HK-2 (cell line): Measurements from ENCODE around the gene NXF1.
A peak's percentile ranks its signal among the peaks of the same experiment; 100 is the strongest.
"Not testable (repeated sequence)": the region's sequence is repeated elsewhere in the genome, so short reads cannot be mapped to it uniquely, and the experiment has no call there.

ENCODE experiments used
- DNase-seq: peaks from one replicate; pipeline ENCODE4 v3.0.0-alpha.2; 2018; ENCODE audit not compliant: unreplicated experiment

NXF1 gene

GRCh38 chr11:62787005-62787759 lies 18.1 kb downstream of the NXF1 start, which contains the start of gene TMEM179B:
TSS of gene TMEM179B (plus strand) at chr11:62787402. CDS start at chr11:62787432, 30 bp downstream.
- peak; percentile 96 for DNase-seq

- peak; percentile 80 for DNase-seq
These were observed 18.8 kb downstream of the NXF1 start for GRCh38 chr11:62786318-62787004.

- no peak for DNase-seq
These were observed 22.5 kb downstream of the NXF1 start for GRCh38 chr11:62782753-62783152.

- DNase-seq = no peak
These were observed 26.8 kb downstream of the NXF1 start for GRCh38 chr11:62778441-62778840.

- no peak for DNase-seq
These were observed 27.9 kb downstream of the NXF1 start for GRCh38 chr11:62777389-62777788.

- no peak for DNase-seq
These were observed 29.6 kb downstream of the NXF1 start for GRCh38 chr11:62775646-62776045.

GRCh38 chr11:62774407-62774806 lies 30.8 kb downstream of the NXF1 start:
- DNase-seq = no peak

- DNase-seq = peak; percentile 93
These were observed 33.9 kb downstream of the NXF1 start, which contains the start of gene TAF6L for GRCh38 chr11:62771144-62772021. TSS of gene TAF6L (plus strand) at chr11:62771396. CDS start at chr11:62775784, 4,388 bp downstream.

GRCh38 chr11:62770778-62771143 lies 34.5 kb downstream of the NXF1 start:
- DNase-seq = no peak

GRCh38 chr11:62760867-62761227 lies 44.4 kb downstream of the NXF1 start:
- not testable (repeated sequence) for DNase-seq

- no peak for DNase-seq
These were observed 47.1 kb downstream of the NXF1 start for GRCh38 chr11:62757846-62758788.

- DNase-seq = no peak
These were observed 50.1 kb downstream of the NXF1 start for GRCh38 chr11:62755086-62755615.

GRCh38 chr11:62753736-62754603 lies 51.3 kb downstream of the NXF1 start, which contains the start of gene ZBTB3:
TSS of gene ZBTB3 (minus strand) at chr11:62754160. CDS start at chr11:62753664, 496 bp downstream.
- DNase-seq = peak; percentile 93

- DNase-seq = no peak
These were observed 52.1 kb downstream of the NXF1 start for GRCh38 chr11:62752994-62753735.

- no peak for DNase-seq
These were observed 53.0 kb downstream of the NXF1 start for GRCh38 chr11:62752177-62752785.

GRCh38 chr11:62749931-62750330 lies 55.3 kb downstream of the NXF1 start:
- not testable (repeated sequence) for DNase-seq

GRCh38 chr11:62747475-62748160 lies 57.6 kb downstream of the NXF1 start:
- DNase-seq = no peak
